Limb (tissue), 2 donors: Measurements from ENCODE around the gene CENPX.

Experiments used
- DNase-seq, 2 donors: peaks; one replicate each; pipeline ENCODE4 v3.0.0-alpha.2; 2016; ENCODE audit errors: extremely low spot score in 2 of 2

Gene CENPX

GRCh38 chr17:81980707-81981343 is 41.9 kb downstream of the CENPX start:
- no peak for DNase-seq

DNA sequence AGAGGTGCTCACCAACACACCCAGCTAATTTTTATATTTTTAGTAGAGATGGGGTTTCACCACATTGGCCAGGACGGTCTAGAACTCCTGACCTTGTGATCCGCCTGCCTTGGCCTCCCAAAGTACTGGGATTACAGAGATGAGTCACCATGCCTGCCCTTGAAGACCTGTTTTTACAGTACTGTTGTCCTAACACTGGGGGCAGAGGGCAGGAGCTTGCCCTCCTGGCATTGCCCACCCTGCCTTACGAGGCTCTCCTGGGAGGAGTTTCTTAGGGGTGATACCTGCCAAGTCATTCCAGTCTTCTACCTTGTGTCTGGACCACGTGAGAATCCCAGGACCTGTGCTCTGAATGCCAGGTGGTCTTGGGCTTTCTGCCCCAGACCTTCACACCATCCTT is 42.6 kb downstream of the CENPX start:
- no peak for DNase-seq

- no peak for DNase-seq
Measured at GRCh38 chr17:81978524-81979298, 44.0 kb downstream of the CENPX start.

DNA sequence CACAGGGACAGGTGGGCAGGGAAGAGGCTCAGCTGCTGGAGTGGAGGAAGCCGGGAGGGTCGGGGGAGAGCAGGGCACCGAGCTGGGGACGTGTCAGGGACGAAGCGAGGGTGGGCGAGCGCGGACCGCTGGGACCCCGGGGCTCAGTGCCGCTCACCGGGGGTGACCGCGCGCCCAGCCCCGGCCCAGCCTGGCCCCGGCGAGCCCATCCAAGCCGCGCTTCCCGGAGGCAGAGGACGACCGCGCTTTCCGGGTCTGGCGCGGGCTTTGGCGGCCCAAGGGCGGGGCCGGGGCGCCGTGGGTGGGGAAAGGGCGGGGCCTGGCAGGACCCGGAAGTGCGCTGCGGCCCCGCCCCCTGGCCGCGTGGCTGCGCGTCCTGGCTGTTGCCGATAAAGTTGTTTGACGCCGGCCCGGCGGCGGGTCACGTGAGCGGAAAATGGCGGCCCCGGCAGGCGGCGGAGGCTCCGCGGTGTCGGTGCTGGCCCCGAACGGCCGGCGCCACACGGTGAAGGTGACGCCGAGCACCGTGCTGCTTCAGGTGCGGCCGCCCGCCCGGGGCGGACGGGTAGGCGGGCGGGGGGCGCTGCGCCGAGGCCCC is 45.4 kb downstream of the CENPX start, which contains the start of gene ASPSCR1:
ASPSCR1 (plus strand) TSS at position 419 of the 598 bp plus-strand sequence; CDS start at position 437, 18 bp downstream.
- peak; percentile 91 to 97 for DNase-seq

DNA sequence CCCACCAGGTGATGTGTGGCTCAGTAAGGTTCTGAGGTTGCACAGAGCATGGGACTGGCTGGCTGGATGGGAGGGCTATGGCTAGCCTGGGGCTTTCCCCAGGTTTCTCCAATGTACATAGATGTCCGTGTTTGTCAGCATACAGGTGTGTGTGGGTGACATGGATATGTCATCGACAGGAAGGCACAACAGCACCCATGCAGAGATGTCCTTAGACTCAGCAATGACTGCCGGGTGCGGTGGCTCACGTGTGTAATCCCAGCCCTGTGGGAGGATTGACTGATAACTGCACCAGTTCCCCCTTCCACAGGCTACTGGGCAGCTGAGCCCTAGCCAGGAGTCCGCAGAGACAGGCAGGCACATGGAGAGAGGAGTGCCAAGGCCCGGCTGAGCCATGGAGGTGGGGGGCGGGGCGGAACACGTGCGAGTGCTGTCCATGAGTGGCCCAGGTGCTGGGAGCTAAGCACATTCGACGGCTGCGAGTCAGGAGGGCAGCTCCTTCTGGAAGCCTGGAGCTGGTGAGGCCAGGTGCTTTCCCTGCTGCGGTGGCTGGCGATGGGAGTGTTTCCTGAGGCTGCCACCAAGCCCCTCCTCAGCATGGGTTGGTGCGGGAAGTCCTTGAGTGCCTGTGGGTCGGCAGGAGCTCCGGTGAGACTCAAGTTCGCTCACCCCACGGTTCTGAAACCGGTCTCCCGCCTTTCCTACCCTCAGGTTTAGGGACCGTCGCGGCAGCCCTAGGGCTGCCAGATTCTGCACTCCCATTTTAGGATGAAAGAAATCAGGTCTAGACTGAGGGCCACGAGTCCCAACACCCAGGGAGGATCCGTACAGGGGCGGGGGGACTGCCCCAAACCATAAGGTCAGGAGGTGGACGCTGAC is 46.1 kb downstream of the CENPX start:
- DNase-seq = no peak

GRCh38 chr17:81973432-81973831 is 49.2 kb downstream of the CENPX start:
- DNase-seq = no peak

- DNase-seq = no peak
Measured at GRCh38 chr17:81968850-81969812, 53.5 kb downstream of the CENPX start.
